HepG2 (cell line): ENCODE results near the gene METTL22. TPM values are rescaled to one million over a fixed set of nuclear protein-coding genes. Genes with fewer than 3 reads are reported as not detected.

Source experiments
- CBX5 ChIP-seq: sonication (generic); formaldehyde crosslinking; IDR thresholded peaks from 2 replicates; pipeline ENCODE4 v1.4.0; 2020; ENCODE audit warnings: missing genetic modification reagents, borderline replicate concordance
- CEBPZ ChIP-seq: IDR thresholded peaks from 2 replicates; pipeline ENCODE4 v1.6.1; 2012; ENCODE audit warnings: low read length, improper control_type of control experiment
- MZF1 ChIP-seq: sonication (generic); formaldehyde crosslinking; IDR thresholded peaks from 2 replicates; pipeline ENCODE4 v1.8.1; 2023; ENCODE audit warnings: mild to moderate bottlenecking, missing genetic modification reagents, borderline replicate concordance
- NCOA2 ChIP-seq: sonication (generic); formaldehyde crosslinking; IDR thresholded peaks from 2 replicates; pipeline ENCODE4 v1.8.0; 2022; ENCODE audit warnings: inconsistent platforms
- NCOR1 ChIP-seq: fragments of 200-600 bp; sonication (generic); IDR thresholded peaks from 2 replicates; pipeline ENCODE4 v1.7.0; 2017; ENCODE audit warnings: antibody characterized with exemption, low read length, borderline replicate concordance
- NR2F6 ChIP-seq, 2 experiments: IDR thresholded peaks; 2 replicates each; pipeline ENCODE4 v1.6.1; 2016; ENCODE audit warnings: antibody characterized with exemption in 1 of 2, mild to moderate bottlenecking in 1 of 2
- RFX3 ChIP-seq: IDR thresholded peaks from 2 replicates; pipeline ENCODE4 v1.6.1; 2016; ENCODE audit warnings: missing biosample characterization, missing genetic modification reagents
- SRSF1 ChIP-seq: fragments of 200-400 bp; formaldehyde crosslinking; optimal IDR thresholded peaks from 2 replicates; pipeline ENCODE3; 2017; ENCODE audit warnings: mild to moderate bottlenecking, low read depth, low read length, moderate library complexity
- STAT6 ChIP-seq: sonication (generic); formaldehyde crosslinking; IDR thresholded peaks from 2 replicates; pipeline ENCODE4 v1.4.0; 2020; ENCODE audit warnings: missing genetic modification reagents, mild to moderate bottlenecking, borderline replicate concordance
- ZMAT5 ChIP-seq: sonication (generic); formaldehyde crosslinking; IDR thresholded peaks from 2 replicates; pipeline ENCODE4 v1.5.0; 2020; ENCODE audit warnings: mild to moderate bottlenecking, low read depth, missing genetic modification reagents, borderline replicate concordance
- ZNF512B ChIP-seq: sonication (generic); formaldehyde crosslinking; IDR thresholded peaks from 2 replicates; pipeline ENCODE4 v1.5.1; 2020; ENCODE audit warnings: missing genetic modification reagents, mild to moderate bottlenecking, borderline replicate concordance
- ZNF687 ChIP-seq: sonication (generic); formaldehyde crosslinking; IDR thresholded peaks from 2 replicates; pipeline ENCODE4 v1.5.1; 2020; ENCODE audit warnings: mild to moderate bottlenecking, missing genetic modification reagents, moderate library complexity
- ZNF737 ChIP-seq: sonication (generic); formaldehyde crosslinking; IDR thresholded peaks from 2 replicates; pipeline ENCODE4 v1.5.0; 2020; ENCODE audit warnings: missing genetic modification reagents, mild to moderate bottlenecking, borderline replicate concordance
- ZNF781 ChIP-seq: sonication (generic); formaldehyde crosslinking; IDR thresholded peaks from 2 replicates; pipeline ENCODE4 v1.5.1; 2020; ENCODE audit warnings: borderline replicate concordance, mild to moderate bottlenecking, missing genetic modification reagents; ENCODE audit errors: not compliant biosample characterization
- polyA plus RNA-seq, 8 experiments: library from polyadenylated mRNA; depleted of rRNA in 3 of 8; stranded (reverse) in 7 of 8; unstranded in 1 of 8; fragments of >200 nt; fragmentation: Illumina TruSeq in 4 of 8; extraction: Trizol in 4 of 8; gene quantifications; 2 replicates each; pipeline versions ENCODE4 v1.2.1 to v1.2.3, GENCODE V29; 2011 to 2016; ENCODE audit warnings: low read depth in 4 of 8, missing spikeins in 1 of 8, mixed read lengths in 1 of 8; ENCODE audit not compliant: insufficient read depth in 1 of 8
- total RNA-seq, 5 experiments: library from RNA; depleted of rRNA; stranded (reverse); fragments of >200 nt; fragmentation: Illumina TruSeq; extraction: Trizol; gene quantifications; 2 replicates each; pipeline ENCODE4 v1.2.3, GENCODE V29; 2016; ENCODE audit warnings: low read depth in 1 of 5

METTL22 gene
- total and polyA plus RNA-seq, 2 of the 13 experiments (the other 11 are each of a cell fraction or from before 2014, with no cell fraction given) = 36.2 to 94.8 TPM

- TF ChIP-seq SRSF1 = no peak
- no peak for TF ChIP-seq STAT6 (CRISPR knock-in tag)
- TF ChIP-seq MZF1 (CRISPR knock-in tag) = no peak
- no peak for TF ChIP-seq CBX5 (CRISPR knock-in tag)
- no peak for TF ChIP-seq NCOA2 (CRISPR knock-in tag)
- no peak for TF ChIP-seq ZNF512B
- no peak for TF ChIP-seq ZNF781 (CRISPR knock-in tag)
- TF ChIP-seq ZNF687 (CRISPR knock-in tag) = peak; percentile 52
- TF ChIP-seq NCOR1 = no peak
- TF ChIP-seq CEBPZ = no peak
- TF ChIP-seq NR2F6 (IDR thresholded peaks at IDR 0.05) = no peak
- TF ChIP-seq NR2F6 (CRISPR knock-in tag; IDR thresholded peaks at IDR 0.05) = no peak
- no peak for TF ChIP-seq RFX3 (CRISPR knock-in tag)
- TF ChIP-seq ZNF737 (CRISPR knock-in tag) = no peak
- TF ChIP-seq ZMAT5 = no peak
Measured at GRCh38 chr16:8634991-8635736, 13.7 kb downstream of the METTL22 start (continued).
